Measurements from ENCODE around the gene PXMP2.

DNA sequence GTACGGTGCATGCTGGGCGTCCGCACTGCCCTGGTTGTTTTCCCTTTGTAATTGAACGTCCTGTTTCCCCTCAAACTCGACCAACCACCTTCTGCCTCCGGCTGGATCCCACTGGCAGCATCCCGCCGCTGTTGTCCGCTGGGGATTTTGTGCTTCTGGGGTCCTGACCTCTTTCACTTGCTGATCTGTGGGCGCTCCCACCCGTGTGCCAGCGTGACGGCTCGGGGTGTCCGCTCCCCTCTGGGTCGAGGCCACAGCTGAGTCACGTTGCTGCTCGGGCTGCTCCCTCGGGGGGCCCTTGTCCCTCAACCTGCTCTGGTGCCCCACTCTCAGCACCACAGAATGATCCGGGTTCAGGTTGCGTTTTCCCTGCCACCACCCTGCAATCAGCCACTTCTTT lies 31.3 kb downstream of the PXMP2 start:
- TF ChIP-seq, protein P1, sequence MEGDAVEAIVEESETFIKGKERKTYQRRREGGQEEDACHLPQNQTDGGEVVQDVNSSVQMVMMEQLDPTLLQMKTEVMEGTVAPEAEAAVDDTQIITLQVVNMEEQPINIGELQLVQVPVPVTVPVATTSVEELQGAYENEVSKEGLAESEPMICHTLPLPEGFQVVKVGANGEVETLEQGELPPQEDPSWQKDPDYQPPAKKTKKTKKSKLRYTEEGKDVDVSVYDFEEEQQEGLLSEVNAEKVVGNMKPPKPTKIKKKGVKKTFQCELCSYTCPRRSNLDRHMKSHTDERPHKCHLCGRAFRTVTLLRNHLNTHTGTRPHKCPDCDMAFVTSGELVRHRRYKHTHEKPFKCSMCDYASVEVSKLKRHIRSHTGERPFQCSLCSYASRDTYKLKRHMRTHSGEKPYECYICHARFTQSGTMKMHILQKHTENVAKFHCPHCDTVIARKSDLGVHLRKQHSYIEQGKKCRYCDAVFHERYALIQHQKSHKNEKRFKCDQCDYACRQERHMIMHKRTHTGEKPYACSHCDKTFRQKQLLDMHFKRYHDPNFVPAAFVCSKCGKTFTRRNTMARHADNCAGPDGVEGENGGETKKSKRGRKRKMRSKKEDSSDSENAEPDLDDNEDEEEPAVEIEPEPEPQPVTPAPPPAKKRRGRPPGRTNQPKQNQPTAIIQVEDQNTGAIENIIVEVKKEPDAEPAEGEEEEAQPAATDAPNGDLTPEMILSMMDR (IDR thresholded peaks at IDR 0.05) = no peak
- TF ChIP-seq ZFX (IDR thresholded peaks at IDR 0.05; ENCODE audit: borderline replicate concordance) = no peak
